Measurements from ENCODE around the gene NSF.
"Not testable (repeated sequence)": the region's sequence is repeated elsewhere in the genome, so short reads cannot be mapped to it uniquely, and the experiment has no call there.

- TF ChIP-seq ZFX (IDR thresholded peaks at IDR 0.05; ENCODE audit: borderline replicate concordance); CTCF (IDR thresholded peaks at IDR 0.05): not testable (repeated sequence)
Measured at GRCh38 chr17:46793023-46793422, 202.6 kb downstream of the NSF start.
